Stimulated activated CD4-positive, alpha-beta T cell treated with anti-CD3 and anti-CD28 coated beads, Interleukin-12 subunit alpha, Interleukin-12 subunit beta, amount 100 ng/mL, for 4 hours (primary cell): ENCODE results near the gene SPNS3.

Experiments used
- DNase-seq: peaks from one replicate; pipeline ENCODE4 v3.0.0-alpha.2; 2020

The SPNS3 gene, protein sequence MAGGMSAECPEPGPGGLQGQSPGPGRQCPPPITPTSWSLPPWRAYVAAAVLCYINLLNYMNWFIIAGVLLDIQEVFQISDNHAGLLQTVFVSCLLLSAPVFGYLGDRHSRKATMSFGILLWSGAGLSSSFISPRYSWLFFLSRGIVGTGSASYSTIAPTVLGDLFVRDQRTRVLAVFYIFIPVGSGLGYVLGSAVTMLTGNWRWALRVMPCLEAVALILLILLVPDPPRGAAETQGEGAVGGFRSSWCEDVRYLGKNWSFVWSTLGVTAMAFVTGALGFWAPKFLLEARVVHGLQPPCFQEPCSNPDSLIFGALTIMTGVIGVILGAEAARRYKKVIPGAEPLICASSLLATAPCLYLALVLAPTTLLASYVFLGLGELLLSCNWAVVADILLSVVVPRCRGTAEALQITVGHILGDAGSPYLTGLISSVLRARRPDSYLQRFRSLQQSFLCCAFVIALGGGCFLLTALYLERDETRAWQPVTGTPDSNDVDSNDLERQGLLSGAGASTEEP

DNA sequence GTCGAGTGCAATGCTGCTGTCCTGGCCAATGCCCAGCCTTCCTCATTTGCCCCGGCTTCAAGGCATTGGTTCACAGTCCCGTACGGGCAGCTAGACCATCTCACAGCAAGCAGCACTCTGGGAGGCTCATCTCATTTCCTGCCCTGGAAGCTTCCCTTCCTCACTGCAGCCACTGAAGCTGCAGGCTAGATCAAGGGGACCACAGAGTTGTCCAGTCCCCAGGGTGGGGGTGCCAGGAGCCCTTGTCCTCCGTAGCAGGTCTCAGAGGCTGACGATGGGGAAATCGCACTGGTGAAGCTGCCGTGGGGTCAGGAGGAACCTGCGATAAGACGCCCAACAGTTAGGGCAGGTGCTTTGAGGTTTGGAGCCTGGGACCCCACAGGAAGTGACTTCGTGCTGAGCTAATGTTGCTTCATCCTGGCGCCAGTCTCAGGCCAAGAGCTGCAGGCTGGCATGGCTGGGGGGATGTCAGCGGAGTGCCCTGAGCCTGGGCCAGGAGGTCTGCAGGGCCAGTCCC, at the start of gene SPNS3:
Gene SPNS3 (plus strand): TSS at position 426 of the 517 bp plus-strand sequence. CDS start 28 bp downstream, at position 454.
- DNase-seq, result peak; percentile 19

DNA sequence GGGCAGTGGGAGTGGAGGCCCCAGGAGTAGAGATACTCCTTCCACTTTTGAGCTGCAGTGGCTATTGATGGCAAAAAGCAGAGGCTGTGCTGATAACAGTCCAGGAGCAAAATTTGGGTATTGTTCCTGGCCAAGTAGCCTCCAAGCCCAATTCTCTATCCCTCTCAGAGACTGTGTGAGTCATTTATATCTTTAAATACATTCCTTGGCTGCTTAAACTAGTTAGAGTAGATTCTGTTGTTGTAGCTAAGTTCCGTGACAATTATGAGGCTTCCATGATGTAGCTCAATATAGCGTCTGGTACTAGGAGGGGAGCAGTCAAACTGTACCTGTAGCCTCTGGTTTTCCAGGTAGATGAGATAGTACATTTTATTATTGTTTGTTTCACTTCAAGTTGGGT, 47.3 kb upstream of the SPNS3 start:
- no peak for DNase-seq

DNA sequence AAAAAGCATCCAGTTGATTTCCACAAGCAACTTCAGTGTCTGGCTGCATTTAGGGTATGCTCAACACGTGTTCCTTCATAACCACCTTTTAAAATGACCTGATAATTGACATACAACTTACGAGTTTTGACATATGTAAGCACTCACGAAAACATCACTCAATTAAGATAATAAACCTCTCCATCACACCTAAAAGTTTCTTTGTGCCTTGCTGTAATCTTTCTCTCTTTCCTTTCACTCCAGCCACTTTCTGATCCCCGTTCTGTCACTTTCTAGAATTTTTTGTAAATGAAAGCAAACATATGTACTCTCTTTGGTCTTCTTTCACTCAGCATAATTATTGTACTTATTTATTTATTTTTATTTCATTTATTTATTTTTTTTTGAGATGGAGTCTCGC, 46.6 kb upstream of the SPNS3 start:
- no peak for DNase-seq

DNA sequence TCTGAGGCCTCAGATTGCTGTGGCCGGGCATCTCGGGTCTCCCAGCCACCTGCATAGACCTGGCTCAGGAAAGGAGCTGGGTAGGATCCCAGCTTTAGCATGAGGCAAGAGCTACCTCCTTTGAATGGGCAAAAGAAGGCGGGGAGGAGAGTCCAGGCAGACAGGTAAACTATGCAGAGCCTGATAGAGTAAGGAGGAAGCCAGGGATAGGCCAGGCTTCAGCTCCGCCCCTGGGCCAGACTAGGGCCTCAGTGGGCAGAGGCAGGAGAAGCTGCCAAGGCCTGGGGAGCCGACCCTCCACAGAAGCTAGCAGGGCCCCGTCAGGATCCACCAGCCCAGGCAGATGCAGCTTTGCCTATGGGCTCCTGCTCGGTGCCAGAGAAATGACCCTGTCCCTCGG, 44.7 kb upstream of the SPNS3 start:
- no peak for DNase-seq

DNA sequence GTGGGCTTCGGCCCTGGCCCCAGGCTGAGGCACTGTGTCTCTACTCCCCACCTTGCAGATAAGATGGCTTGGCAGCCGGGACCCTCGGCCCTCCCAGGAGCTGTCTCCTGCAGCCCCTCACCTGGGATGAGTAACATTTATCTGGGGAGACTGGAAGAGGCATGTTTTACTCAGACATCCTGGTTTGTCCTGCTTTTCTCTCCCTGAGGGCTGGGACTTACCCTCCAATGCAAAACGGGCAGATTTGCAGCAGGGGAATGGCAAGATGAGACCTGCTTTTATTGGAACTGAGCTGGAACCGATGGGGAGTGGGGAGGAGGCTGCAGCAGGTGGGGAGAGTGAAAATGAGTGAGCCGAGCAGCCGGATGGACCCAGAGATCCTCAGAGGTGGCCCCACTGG, 39.9 kb upstream of the SPNS3 start:
- no peak for DNase-seq

DNA sequence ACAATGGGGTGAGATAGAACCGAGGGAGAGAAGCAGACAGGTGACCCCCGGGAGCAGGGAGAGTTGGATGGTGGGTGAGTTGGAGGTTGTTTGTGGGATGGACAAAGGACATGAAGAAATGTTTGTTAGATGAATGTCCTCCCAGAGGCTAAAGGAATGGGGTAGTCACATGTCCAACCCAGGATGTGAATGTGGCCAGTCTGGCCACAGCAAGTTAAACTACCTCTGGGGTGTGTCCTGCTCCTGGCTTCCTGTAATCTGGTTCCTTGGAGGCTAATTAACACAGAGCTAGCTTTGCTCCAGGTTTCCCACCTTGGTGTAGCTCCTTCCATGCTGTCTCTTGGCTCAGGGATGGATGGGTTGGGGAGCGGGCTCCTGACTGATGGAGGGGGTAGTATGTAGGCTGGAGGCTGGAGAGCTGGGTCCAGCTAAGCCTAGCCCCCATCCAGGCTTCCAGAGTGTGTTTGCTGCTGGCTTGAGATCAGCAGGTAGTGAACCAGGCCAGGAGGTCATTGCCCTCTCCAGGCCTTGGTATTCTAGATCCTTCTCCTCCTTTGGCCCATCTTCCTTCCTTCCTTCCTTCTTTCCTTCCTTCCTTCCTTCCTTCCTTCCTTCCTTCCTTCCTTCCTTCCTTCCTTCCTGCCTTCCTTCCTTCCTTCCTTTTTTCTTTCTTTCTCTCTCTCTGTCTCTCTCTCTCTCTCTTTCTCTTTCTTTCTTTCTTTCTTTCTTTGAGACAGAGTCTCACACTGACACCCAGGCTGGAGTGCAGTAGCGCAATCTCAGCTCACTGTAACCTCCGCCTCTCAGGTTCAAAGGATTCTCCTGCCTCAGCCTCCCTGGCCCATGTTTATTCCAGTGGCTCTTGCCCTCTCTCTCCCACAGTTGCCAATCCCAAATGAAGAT, 39.3 kb upstream of the SPNS3 start:
- no peak for DNase-seq

DNA sequence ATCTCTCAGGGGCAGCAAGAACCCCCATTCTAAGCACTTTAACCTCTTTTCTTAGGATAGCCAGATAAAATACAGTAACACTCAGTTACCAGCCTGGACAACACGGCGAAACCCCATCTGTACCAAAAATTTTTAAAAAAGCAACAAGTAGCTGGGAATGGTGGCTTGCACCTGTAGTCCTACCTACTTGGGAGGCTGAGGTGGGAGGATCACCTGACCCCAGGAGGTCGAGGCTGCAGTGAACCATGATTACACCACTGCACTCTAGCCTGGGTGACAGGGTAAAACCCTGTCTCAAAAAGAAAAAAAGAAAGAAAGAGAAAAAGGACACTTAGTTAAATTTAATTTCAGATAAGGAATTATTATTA, 38.6 kb upstream of the SPNS3 start:
- no peak for DNase-seq

DNA sequence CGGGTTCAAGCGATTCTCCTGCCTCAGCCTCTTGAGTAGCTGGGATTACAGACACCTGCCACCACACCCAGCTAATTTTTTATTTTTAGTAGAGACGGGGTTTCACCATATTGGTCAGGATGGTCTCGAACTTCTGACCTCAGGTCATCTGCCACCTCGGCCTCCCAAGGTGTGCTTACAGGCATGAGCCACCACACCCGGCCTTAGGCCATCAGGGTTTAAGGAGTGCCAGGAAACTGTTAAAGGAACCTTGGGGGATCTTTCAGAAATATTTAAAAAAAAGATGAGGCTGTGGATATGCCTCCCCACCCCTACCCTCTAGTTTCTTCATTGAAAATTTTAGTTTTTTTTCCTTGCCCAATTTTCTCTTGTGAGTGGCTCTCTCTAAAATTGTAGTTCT, 35.9 kb upstream of the SPNS3 start:
- no peak for DNase-seq

DNA sequence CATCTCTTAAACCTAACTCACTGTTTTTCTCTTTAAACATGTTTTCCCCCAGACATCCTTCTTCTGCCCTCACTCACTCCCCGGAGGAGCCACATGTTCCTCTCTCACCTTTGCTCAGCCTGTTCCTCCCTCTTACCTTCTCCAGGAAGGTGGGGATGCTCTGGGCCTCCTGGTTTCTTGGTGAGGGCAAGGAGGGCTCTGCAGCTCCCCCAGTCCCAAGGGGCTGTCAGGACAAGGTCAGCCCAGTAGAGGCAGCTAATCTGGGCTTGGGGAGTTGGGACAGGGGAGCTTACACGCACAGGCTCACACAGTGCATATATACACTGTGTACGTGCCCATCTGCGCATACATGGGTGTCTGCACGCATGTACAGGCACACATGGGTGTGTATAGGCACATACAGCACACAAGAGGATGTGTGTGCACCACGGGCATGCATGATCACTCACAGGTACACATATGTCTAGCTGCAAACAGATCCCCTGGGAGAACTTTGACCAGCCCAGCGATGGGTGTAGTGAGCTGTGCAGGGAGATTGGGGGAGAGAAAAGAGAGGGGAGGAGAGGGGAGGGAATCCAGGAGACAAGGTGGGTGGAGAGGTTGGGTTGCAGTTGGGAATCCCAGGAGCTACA, 28.6 kb upstream of the SPNS3 start:
- no peak for DNase-seq

DNA sequence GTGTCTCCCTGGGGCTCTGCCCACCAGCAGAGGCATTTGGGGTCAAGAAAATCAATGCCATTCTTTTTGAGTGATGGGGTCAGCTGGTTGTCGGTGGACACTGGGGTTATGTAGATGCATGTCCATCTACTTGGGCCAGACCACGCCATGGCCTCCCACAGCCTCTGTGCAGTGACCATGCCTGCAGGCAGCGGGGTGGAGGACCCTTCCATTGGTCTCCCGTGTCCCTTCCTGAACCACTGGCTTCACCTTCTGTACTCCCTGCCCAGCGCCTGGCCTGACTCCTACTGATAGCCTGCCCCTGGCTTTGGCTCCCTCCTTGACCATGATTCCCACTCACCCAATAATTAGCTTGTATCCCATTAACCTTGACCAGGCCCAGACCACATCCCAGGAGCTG, 28.0 kb upstream of the SPNS3 start:
- DNase-seq, result no peak

DNA sequence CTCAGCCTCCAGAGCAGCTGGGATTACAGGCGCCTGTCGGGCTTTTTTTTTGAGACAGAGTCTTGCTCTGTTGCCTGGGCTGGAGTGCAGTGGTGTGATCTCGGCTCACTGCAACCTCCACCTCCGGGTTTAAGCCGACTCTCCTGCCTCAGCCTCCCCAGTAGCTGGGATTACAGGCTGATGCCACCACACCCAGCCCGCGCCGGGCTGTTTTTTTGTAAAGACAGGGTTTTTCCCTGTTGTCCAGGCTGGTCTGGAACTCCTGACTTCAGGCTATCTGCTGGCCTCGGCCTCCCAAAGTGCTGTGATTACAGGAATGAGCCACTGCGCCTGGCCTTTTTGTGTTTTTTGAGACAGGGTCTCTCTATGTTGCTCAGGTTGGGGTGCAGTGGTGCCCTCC, 27.4 kb upstream of the SPNS3 start:
- DNase-seq, result no peak

DNA sequence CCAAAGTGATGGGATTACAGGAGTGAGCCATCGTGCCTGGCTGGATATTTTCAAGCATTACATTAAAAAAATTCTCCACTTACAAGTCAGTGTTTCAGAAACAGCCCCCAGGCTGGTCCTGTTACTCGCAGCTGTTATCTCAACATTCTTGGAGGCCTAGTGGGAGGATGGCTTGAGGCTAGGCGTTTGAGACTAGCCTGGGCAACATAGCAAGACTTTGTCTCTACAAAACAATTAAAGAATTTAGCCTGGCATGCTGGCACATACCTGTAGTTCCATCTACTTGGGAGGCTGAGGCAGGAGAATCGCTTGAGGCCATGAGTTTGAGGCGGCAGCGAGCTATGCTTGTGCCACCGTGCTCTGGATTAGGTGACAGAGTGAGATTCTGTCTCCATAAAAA, 26.5 kb upstream of the SPNS3 start:
- DNase-seq, result no peak

DNA sequence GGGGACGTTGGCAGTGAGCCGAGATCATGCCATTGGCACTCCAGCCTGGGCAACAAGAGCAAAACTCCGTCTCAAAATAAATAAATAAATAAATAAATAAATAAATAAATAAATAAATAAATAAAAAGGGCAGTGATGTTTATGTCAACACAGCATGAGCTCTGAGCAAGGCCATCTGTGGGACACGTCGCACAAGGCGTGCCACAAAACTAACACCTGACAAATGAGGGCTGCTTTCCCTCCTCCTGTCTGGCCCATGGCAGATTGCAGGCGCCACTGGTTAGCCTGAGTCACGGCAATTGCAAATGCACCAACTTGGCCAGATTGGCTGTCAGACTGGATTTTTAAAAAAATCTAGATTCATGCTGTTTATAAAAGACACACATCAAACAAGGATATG, 25.9 kb upstream of the SPNS3 start:
- no peak for DNase-seq

DNA sequence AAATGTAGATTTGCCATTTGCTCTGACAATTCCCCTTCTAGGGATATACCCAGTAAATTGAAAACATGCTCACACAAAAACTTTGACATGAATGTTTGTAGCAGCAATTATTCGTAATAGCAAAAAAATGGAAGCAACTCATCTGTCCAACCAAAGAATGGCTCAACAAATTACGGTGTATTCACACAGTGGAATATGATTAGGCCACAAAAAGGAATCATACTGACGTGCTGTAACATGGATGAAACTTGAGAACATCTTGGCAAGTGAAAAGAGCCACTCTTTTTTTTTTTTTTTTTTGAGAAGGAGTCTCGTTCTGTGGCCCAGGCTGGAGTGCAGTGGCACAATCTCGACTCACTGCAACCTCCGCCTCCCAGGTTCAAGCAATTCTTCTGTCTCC, 24.1 kb upstream of the SPNS3 start:
- DNase-seq, result no peak

DNA sequence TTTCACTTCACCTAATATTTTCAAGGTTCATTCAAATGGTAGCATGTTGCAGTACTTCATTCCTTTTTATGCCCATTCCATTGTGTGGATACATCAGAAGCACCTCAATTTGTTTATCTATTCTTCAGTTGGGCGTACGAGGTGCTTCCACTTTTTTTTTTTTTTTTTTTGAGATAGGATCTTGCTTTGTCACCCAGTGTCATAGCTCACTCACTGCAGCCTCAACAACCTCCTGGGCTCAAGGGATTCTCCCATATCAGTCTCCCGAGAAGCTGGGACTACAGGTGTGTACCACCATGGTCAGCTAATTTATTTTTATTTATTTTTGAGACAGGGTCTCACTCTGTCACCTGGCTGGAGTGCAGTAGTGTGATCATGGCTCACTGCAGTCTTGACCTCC, 22.5 kb upstream of the SPNS3 start:
- no peak for DNase-seq

DNA sequence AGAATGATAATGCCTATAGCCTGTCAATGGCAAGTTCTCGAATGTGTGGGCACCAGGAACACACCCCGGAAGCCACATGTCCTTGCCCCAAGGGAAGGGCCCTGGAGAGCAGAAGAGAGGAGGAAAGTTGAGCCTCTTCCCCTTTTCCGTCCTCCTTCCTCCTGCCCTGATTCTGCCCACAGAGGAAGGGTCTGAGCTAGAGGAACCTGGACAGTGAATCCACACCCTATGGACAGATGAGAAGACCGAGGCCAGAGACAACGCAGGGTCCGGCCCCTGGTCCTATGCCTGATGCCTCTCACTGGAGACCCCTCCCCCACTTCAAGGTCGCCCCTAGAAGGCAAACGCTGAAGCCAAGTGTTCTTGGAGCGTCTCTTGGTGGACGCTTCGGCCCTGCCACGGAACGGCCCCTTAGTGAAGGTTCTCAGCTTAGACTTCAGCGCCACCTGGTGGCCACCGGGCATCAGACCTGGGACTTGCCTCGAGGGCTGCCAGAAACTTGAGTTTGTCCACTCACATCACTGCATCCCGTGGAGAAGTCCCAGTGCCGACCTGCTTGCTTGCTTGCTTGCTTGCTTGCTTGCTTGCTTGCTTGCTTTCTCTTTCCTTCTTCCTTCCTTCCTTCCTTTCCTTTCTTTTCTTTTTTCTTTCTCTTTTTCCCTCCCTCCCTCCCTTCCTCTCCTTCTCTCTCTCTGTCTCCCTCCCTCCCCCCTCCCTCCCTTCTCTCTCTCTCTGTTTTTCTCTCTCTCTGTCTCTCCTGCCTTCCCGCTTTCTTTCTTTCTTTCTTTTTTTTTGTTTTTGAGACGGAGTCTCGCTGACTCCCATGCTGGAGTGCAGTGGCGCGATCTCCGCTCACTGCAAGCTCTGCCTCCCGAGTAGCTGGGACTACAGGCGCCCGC, 20.6 kb upstream of the SPNS3 start:
- DNase-seq, result peak; percentile 95

DNA sequence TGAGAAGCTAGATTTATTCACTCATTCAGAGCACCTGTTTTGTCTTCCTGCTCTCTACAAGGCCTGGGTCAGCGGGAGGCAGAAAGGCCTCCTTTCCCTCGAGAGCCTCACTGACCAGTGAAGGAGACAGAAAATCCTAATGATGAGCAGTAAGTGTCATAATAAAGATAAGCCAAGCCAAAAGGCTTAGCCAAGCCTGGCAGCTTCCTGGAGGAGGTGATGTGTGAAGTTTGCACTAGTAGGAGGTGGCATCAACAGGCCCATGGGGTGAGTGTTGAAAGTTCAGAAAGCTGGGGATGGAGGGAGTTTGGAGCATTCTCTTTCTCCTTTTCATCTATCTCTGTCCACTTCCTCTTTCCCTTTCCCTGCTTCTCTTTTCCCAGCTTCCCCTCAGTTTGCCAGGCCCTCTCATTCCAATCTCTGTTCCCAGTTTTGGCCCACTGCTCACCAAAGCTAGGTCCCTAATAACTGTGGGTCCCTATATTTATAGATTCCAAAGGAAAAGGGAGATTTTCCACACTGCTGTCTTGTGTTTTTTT, 16.5 kb upstream of the SPNS3 start:
- DNase-seq, result no peak

DNA sequence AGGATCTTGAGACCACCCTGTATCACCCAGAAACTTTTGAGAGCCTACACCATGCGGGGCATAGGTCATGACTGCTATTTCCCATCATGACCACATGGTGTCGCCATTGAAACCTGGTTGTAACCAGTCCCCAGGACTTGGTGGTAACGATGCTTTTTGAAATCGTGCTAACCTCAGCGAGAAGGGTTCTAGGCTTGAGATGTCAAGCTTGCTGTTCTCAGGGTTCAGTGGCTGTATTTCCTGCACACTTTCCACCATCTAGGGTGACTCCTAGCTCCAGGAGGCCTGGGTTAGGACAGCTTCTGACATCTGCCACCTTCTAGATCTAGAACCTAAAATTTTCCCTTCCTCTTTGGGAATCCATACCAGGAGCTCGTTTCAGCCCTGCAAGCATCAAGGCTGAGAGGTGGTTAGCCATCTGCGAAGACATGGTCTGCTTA, 13.0 kb upstream of the SPNS3 start:
- peak; percentile 32 for DNase-seq

DNA sequence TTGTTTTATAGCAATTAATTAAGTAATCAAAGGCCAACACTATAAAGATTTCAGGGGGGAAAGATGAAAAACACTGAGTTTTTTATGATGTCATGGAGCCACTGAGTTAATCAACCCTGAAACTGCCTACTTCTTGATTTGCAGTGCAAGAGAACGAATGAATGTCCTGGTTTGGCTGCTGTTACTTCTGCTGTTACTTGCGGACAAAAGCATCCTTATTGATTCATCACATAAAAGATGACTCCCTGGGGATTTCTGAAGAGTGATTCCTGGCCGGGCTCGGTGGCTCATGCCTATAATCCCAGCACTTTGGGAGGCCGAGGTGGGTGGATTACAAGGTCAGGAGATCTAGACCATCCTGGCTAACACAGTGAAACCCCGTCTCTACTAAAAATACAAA, 10.9 kb upstream of the SPNS3 start:
- DNase-seq, result no peak

DNA sequence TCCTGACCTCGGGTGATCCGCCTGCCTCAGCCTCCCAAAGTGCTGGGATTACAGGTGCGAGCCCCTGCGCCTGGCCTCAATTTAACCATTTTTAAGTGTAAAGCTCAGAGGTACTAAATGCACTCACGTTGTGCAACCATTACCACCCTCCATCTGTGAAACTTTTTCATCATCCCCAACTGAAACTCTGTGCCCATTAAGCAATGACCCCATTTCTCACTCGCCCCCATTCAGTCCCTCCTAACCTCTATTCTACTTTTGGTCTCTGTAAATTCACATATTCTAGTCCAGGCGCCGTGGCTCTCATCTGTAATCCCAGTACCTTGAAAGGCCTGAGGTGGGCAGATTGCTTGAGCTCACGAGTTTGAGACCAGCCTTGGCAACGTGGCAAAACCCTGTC, 8.3 kb upstream of the SPNS3 start:
- no peak for DNase-seq

DNA sequence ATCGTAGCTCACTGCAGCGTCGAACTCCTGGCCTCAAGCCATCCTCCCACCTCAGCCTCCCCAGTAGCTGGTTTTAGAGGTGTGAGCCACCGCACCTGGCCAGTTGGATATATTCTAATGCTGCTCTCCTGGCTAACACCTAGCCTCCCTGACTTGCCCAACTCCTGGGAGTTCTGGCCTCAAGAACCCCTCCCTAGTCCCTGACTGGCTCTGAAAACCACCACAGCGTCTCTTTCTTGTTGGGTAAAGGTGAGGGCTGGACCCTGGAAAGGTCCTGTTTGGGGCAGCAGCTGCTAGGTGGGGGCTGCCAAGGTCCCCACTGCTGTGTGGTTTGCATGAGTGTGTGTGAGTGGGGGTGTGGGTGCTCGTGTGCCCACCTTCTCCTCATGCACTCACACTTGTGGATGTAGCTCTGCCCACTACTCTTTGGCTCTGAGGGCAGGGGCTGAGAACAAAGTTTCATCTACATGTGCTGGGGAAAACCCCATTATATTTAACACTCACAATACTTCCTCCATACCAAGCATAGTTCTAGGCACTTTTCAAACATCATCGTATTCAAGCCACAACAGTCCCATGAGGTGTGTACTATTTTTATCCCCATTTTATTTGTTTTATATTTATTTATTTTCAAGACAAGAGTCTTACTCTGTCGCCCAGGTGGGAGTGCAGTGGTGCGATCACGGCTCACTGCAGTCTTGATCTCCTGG, 7.1 kb upstream of the SPNS3 start:
- no peak for DNase-seq
